HG03558 (cell line): ENCODE measurements around the gene CTR9.

ENCODE experiments used
- ATAC-seq: cut with Tn5 transposase; IDR thresholded peaks from one replicate; pipeline ENCODE4 v1.9.1; 2021; ENCODE audit warnings: moderate number of reproducible peaks; ENCODE audit not compliant: unreplicated experiment; ENCODE audit errors: extremely low read depth

Gene CTR9

GRCh38 chr11:10735481-10736475, 15.3 kb upstream of the CTR9 start:
- peak; percentile 92 for ATAC-seq

GRCh38 chr11:10742460-10743208, 8.4 kb upstream of the CTR9 start:
- no peak for ATAC-seq

GRCh38 chr11:10743354-10744000, 7.6 kb upstream of the CTR9 start:
- ATAC-seq, result no peak

GRCh38 chr11:10744206-10744605, 6.8 kb upstream of the CTR9 start:
- no peak for ATAC-seq

- ATAC-seq, result no peak
Measured at GRCh38 chr11:10746871-10747270, 4.2 kb upstream of the CTR9 start.

GRCh38 chr11:10747733-10748132, 3.3 kb upstream of the CTR9 start:
- no peak for ATAC-seq

GRCh38 chr11:10749476-10749875, 1.6 kb upstream of the CTR9 start:
- ATAC-seq, result no peak

- ATAC-seq, result no peak
Measured at GRCh38 chr11:10751581-10751940, 515 bp downstream of the CTR9 start.

GRCh38 chr11:10752061-10752460, 1.0 kb downstream of the CTR9 start:
- ATAC-seq, result no peak

- no peak for ATAC-seq
Measured at GRCh38 chr11:10752486-10752885, 1.4 kb downstream of the CTR9 start.

- ATAC-seq, result no peak
Measured at GRCh38 chr11:10758957-10759356, 7.9 kb downstream of the CTR9 start.

- no peak for ATAC-seq
Measured at GRCh38 chr11:10761085-10761698, 10.1 kb downstream of the CTR9 start.

GRCh38 chr11:10762185-10762584, 11.1 kb downstream of the CTR9 start:
- peak; percentile 77 for ATAC-seq

- ATAC-seq, result no peak
Measured at GRCh38 chr11:10762913-10763421, 11.9 kb downstream of the CTR9 start.

GRCh38 chr11:10763766-10764165, 12.7 kb downstream of the CTR9 start:
- ATAC-seq, result no peak

GRCh38 chr11:10764412-10764811, 13.4 kb downstream of the CTR9 start:
- no peak for ATAC-seq

- ATAC-seq, result no peak
Measured at GRCh38 chr11:10770626-10771254, 19.7 kb downstream of the CTR9 start.

GRCh38 chr11:10771457-10771856, 20.4 kb downstream of the CTR9 start:
- ATAC-seq, result no peak

GRCh38 chr11:10774811-10775210, 23.8 kb downstream of the CTR9 start:
- no peak for ATAC-seq

- ATAC-seq, result no peak
Measured at GRCh38 chr11:10777393-10777793, 26.3 kb downstream of the CTR9 start.
